Caco-2 (cell line): Measurements from ENCODE around the gene GPR12. TPM values are rescaled to one million over a fixed set of nuclear protein-coding genes. Genes with fewer than 3 reads are reported as not detected.

ENCODE experiments used
- BruUV-seq: library from RNA; stranded (reverse); fragments of 400-500 nt; replicated peaks from 2 replicates; lab custom pipeline; 2021; lab: Mats Ljungman, UMichigan
- CTCF ChIA-PET: fragments of 300-600 bp; sonication (Branson Sonifier 250); formaldehyde crosslinking; loops from one replicate; lab custom pipeline; 2022; ENCODE audit warnings: antibody characterized with exemption; lab: Charles Lee
- POLR2A ChIA-PET: fragments of 300-600 bp; sonication (Branson Sonifier 250); formaldehyde crosslinking; loops from one replicate; lab custom pipeline; 2022; ENCODE audit warnings: antibody characterized with exemption; lab: Charles Lee
- DNase-seq, 2 experiments: peaks; one replicate each; pipeline versions ENCODE4 v3.0.0 to v3.0.0-alpha.2; 2020 to 2022
- H3K27me3 ChIP-seq: replicated peaks from 2 replicates; pipeline ENCODE4 v1.6.0; 2011; ENCODE audit warnings: low read length; ENCODE audit not compliant: control insufficient read depth, insufficient read depth
- H3K36me3 ChIP-seq: 2 replicates; pipeline ENCODE4 v1.5.1; 2011; ENCODE audit warnings: low read length; ENCODE audit not compliant: control insufficient read depth, insufficient read depth
- H3K4me1 ChIP-seq: fragments of 250-450 bp; sonication (Bioruptor Pico); 2 replicates; pipeline ENCODE4 v1.5.1; 2020; ENCODE audit warnings: mild to moderate bottlenecking
- H3K4me3 ChIP-seq: 2 replicates; pipeline ENCODE4 v1.5.1; 2011; ENCODE audit warnings: low read depth, mild to moderate bottlenecking, control low read depth, low read length
- H3K9me3 ChIP-seq: fragments of 250-450 bp; sonication (Bioruptor Pico); 2 replicates; pipeline ENCODE4 v1.5.1; 2020; ENCODE audit warnings: mild to moderate bottlenecking, moderate library complexity
- H3K27ac Mint-ChIP-seq: one replicate; pipeline ENCODE4 v1.8.0; 2022; ENCODE audit warnings: mixed read lengths; ENCODE audit not compliant: unreplicated experiment
- H3K27me3 Mint-ChIP-seq: one replicate; pipeline ENCODE4 v1.8.0; 2022; ENCODE audit warnings: mixed read lengths; ENCODE audit not compliant: insufficient read depth, unreplicated experiment
- H3K36me3 Mint-ChIP-seq: one replicate; pipeline ENCODE4 v1.8.0; 2022; ENCODE audit warnings: mild to moderate bottlenecking, mixed read lengths; ENCODE audit not compliant: insufficient read depth, unreplicated experiment
- H3K4me1 Mint-ChIP-seq: one replicate; pipeline ENCODE4 v1.8.0; 2022; ENCODE audit warnings: low read depth, mixed read lengths; ENCODE audit not compliant: unreplicated experiment
- H3K4me3 Mint-ChIP-seq: one replicate; pipeline ENCODE4 v1.8.0; 2022; ENCODE audit warnings: mild to moderate bottlenecking, moderate library complexity, mixed read lengths; ENCODE audit not compliant: unreplicated experiment
- H3K9me3 Mint-ChIP-seq: one replicate; pipeline ENCODE4 v1.8.0; 2022; ENCODE audit warnings: mixed read lengths; ENCODE audit not compliant: unreplicated experiment
- CTCF ChIP-seq, 2 experiments: fragments of 200-600 bp in 1 of 2; IDR thresholded peaks; 1 replicate in 1 of 2; 2 replicates in 1 of 2; pipeline versions ENCODE4 v1.5.1 to v1.8.0; 2011 to 2022; ENCODE audit warnings: antibody characterized with exemption in 1 of 2, control low read depth in 1 of 2, inconsistent platforms in 1 of 2, low read depth in 1 of 2, low read length in 1 of 2, mild to moderate bottlenecking in 1 of 2, moderate library complexity in 1 of 2; ENCODE audit not compliant: insufficient read depth in 1 of 2, severe bottlenecking in 1 of 2, unreplicated experiment in 1 of 2
- intact Hi-C: fragments of 100-400 bp; cut with micrococcal nuclease; formaldehyde crosslinking; loops from one replicate; pipeline ENCODE4 v1.10.0; 2022; ENCODE audit not compliant: unreplicated experiment
- total RNA-seq: library from RNA; stranded (reverse); gene quantifications from 2 replicates; pipeline ENCODE4 v1.2.3, GENCODE V29; 2022

The GPR12 gene
- total RNA-seq, 1 experiment from 2014 or later = not detected

GRCh38 chr13:26708007-26708297 is 52.6 kb downstream of the GPR12 start:
- Mint-ChIP-seq H3K4me1 (no peaks in the 10 kb centered on the region), H3K27me3 (peaks cover 10% of the 10 kb centered on the region), H3K9me3 (no peaks in the 10 kb centered on the region), H3K4me3 (no peak overlapping the region), H3K27ac (no peak overlapping the region), H3K36me3 (no peaks in the 10 kb centered on the region)
- Histone ChIP-seq H3K9me3 (no peaks in the 10 kb centered on the region), H3K36me3 (no peaks in the 10 kb centered on the region), H3K27me3 (no peaks in the 10 kb centered on the region), H3K4me1 (no peaks in the 10 kb centered on the region), H3K4me3 (no peak overlapping the region)
- POLR2A ChIA-PET = no interaction called here
- CTCF ChIA-PET = interaction anchor here (1.7 kb wide), 1 partner anchor 9 kb away, joined by 9 read pairs; no protein-coding TSS in a partner anchor
- no peak for DNase-seq
- BruUV-seq = no TSS peak
- intact Hi-C loops = no loop called here
- no peak for TF ChIP-seq CTCF (IDR thresholded peaks at IDR 0.05; ENCODE audit: insufficient read depth in 1 of 2, low read depth in 1 of 2, low read length in 1 of 2, severe bottlenecking in 1 of 2, unreplicated experiment in 1 of 2)

GRCh38 chr13:26707122-26708006 is 53.2 kb downstream of the GPR12 start:
- Mint-ChIP-seq H3K4me1 (no peaks in the 10 kb centered on the region), H3K4me3 (no peak overlapping the region), H3K27ac (no peak overlapping the region), H3K36me3 (no peaks in the 10 kb centered on the region), H3K27me3 (peaks cover 14% of the 10 kb centered on the region), H3K9me3 (no peaks in the 10 kb centered on the region)
- ChIA-PET POLR2A (no interaction called here), CTCF (interaction anchor here (1.1 to 1.7 kb wide), 2 partner anchors 9 to 166 kb away, joined by 3 to 9 read pairs; no protein-coding TSS in a partner anchor)
- H3K4me1 ChIP-seq = no peaks in the 10 kb centered on the region
- BruUV-seq = no TSS peak
- peak; percentile 57 to 61 for DNase-seq
- intact Hi-C loops = loop anchor here (1.0 kb wide), 2 partner anchors 166 to 223 kb away; no protein-coding TSS in a partner anchor
- H3K4me3 ChIP-seq = no peak overlapping the region
- H3K9me3 ChIP-seq = no peaks in the 10 kb centered on the region
- no peaks in the 10 kb centered on the region for H3K27me3 ChIP-seq
- H3K36me3 ChIP-seq = no peaks in the 10 kb centered on the region
- TF ChIP-seq CTCF (IDR thresholded peaks at IDR 0.05; ENCODE audit: insufficient read depth in 1 of 2, low read depth in 1 of 2, low read length in 1 of 2, severe bottlenecking in 1 of 2, unreplicated experiment in 1 of 2) = peak; percentile 71 to 81

- BruUV-seq = no TSS peak
- Histone ChIP-seq H3K9me3 (no peaks in the 10 kb centered on the region), H3K27me3 (no peaks in the 10 kb centered on the region), H3K36me3 (no peaks in the 10 kb centered on the region), H3K4me3 (no peak overlapping the region), H3K4me1 (no peaks in the 10 kb centered on the region)
- H3K4me1 Mint-ChIP-seq = no peaks in the 10 kb centered on the region
- POLR2A ChIA-PET = no interaction called here
- intact Hi-C loops = no loop called here
- H3K36me3 Mint-ChIP-seq = no peaks in the 10 kb centered on the region
- peak in 1 of 2 experiments; percentile 35 for TF ChIP-seq CTCF (IDR thresholded peaks at IDR 0.05; ENCODE audit: insufficient read depth in 1 of 2, low read depth in 1 of 2, low read length in 1 of 2, severe bottlenecking in 1 of 2, unreplicated experiment in 1 of 2)
- no peaks in the 10 kb centered on the region for H3K9me3 Mint-ChIP-seq
- DNase-seq = no peak
- H3K27ac Mint-ChIP-seq = no peak overlapping the region
- H3K4me3 Mint-ChIP-seq = no peak overlapping the region
- H3K27me3 Mint-ChIP-seq = peaks cover 17% of the 10 kb centered on the region
- CTCF ChIA-PET = interaction anchor here (1.1 kb wide), 1 partner anchor 167 kb away, joined by 3 read pairs; no protein-coding TSS in a partner anchor
These were observed 54.2 kb downstream of the GPR12 start for GRCh38 chr13:26706381-26706780.
